Adrenal gland (tissue), 12 donors: ENCODE results near the gene NPAS3. TPM values are rescaled to one million over a fixed set of nuclear protein-coding genes. Genes with fewer than 3 reads are reported as not detected.
A peak's percentile ranks its signal among the peaks of the same experiment; 100 is the strongest.

Experiments used
- DNase-seq, 7 donors: peaks; one replicate each; pipeline ENCODE4 v3.0.0-alpha.2; 2019 to 2020
- H3K27ac ChIP-seq, 5 donors: fragments of 200-600 bp; sonication (generic) in 4 of 5; 1 replicate in 3 of 5; 2 replicates in 2 of 5; pipeline versions ENCODE4 v1.5.1 to v1.8.0; 2016 to 2020; ENCODE audit warnings: mild to moderate bottlenecking in 1 of 5
- H3K27me3 ChIP-seq: fragments of 200-600 bp; 2 replicates; pipeline ENCODE4 v1.8.0; 2021
- H3K36me3 ChIP-seq, 2 donors: fragments of 200-600 bp; replicated peaks in 1 of 2; 1 replicate in 1 of 2; 2 replicates in 1 of 2; pipeline versions ENCODE4 v1.5.1 to v1.8.0; 2018 to 2022
- H3K4me1 ChIP-seq, 2 donors: fragments of 200-600 bp; replicated peaks in 1 of 2; 1 replicate in 1 of 2; 2 replicates in 1 of 2; pipeline versions ENCODE4 v1.5.1 to v1.8.0; 2018 to 2021
- H3K4me3 ChIP-seq, 4 donors: fragments of 200-600 bp; sonication (generic) in 3 of 4; one replicate each; pipeline ENCODE4 v1.5.1; 2016 to 2018
- H3K9me3 ChIP-seq, 3 donors: fragments of 200-600 bp; sonication (generic) in 1 of 3; replicated peaks in 1 of 3; 1 replicate in 2 of 3; 2 replicates in 1 of 3; pipeline versions ENCODE4 v1.5.1 to v1.8.0; 2016 to 2021
- POLR2A ChIP-seq, 2 donors: fragments of 450-650 bp; IDR thresholded peaks; one replicate each; pipeline ENCODE4 v1.6.1; 2017; ENCODE audit warnings: antibody characterized with exemption in 2 of 2, mild to moderate bottlenecking in 2 of 2, moderate library complexity in 1 of 2
- WGBS, 4 donors: extraction: QIAGEN DNeasy Blood & Tissue Kit in 2 of 4; methylation state at CpG; one replicate each; pipeline versions ENCODE4 v1.1.5 to v1.1.7; 2013 to 2017; 5-methylcytosine and 5-hydroxymethylcytosine counted together
- intact Hi-C, 2 donors: fragments of 100-400 bp; cut with DNase I; formaldehyde crosslinking; loops; one replicate each; pipeline versions ENCODE4 v1.14.1 to v1.15.0; 2022 to 2023
- polyA plus RNA-seq, 3 donors: library from polyadenylated mRNA; stranded (reverse); fragments of 200-250 nt in 2 of 3; fragments of 350-450 nt in 1 of 3; fragmentation: Illumina TruSeq in 1 of 3; extraction: RNeasy Lipid Tissue Mini Kit (QIAGEN cat#74804) in 1 of 3; gene quantifications; one replicate each; pipeline ENCODE4 v1.2.3, GENCODE V29; 2013 to 2014
- total RNA-seq, 9 donors: library from RNA; depleted of rRNA in 4 of 9; stranded (reverse); fragments of >200 nt in 4 of 9; fragments of 120-200 nt in 1 of 9; fragmentation: NEBNext Ultra II Directional in 1 of 9; extraction: Animal tissue kit (Norgen Biotek cat#: 25700) in 1 of 9; gene quantifications; one replicate each; pipeline versions ENCODE4 v1.1.0 to v1.2.4, GENCODE V29; 2013 to 2023
- TF ChIP-seq, protein P1 (sequence below), 6 experiments: fragments of 450-650 bp in 4 of 6; fragments of 200-600 bp in 2 of 6; sonication (generic) in 1 of 6; IDR thresholded peaks; 1 replicate in 5 of 6; 2 replicates in 1 of 6; pipeline versions ENCODE4 v1.5.1 to v1.8.0; 2016 to 2021; ENCODE audit warnings: antibody characterized with exemption in 6 of 6, mild to moderate bottlenecking in 2 of 6, moderate library complexity in 1 of 6
- donor health status: healthy with polysubstance abuse.
- donor health status: Bipolar disorder and iron deficiency.
- donor health status: DM: yes; HTN: yes; CAD: no.
- donor health status: DM: no; HTN: no; CAD: no.
- donor health status: DM: no; HTN: no; CAD: no.
- donor health status: DM: yes; HTN: yes; CAD: no.

The NPAS3 gene
- total and polyA plus RNA-seq, 12 donors: 0.36 to 7.5 (median 1.5) TPM

- 83 to 90% (median 89%) methylated on average over 1 of the region's 1 CpG for WGBS, 4 donors
- no peak for DNase-seq
- intact Hi-C loops: no loop called here
- no peaks in the 10 kb centered on the region for H3K36me3 ChIP-seq
- H3K4me3 ChIP-seq: no peak overlapping the region
- H3K27me3 ChIP-seq: no peaks in the 10 kb centered on the region
- H3K9me3 ChIP-seq: no peaks in the 10 kb centered on the region
- H3K27ac ChIP-seq: no peak overlapping the region
- H3K4me1 ChIP-seq: peaks cover 9 to 23% of the 10 kb centered on the region in 2 donors
- no peak for TF ChIP-seq POLR2A (IDR thresholded peaks at IDR 0.05)
- TF ChIP-seq, protein P1, sequence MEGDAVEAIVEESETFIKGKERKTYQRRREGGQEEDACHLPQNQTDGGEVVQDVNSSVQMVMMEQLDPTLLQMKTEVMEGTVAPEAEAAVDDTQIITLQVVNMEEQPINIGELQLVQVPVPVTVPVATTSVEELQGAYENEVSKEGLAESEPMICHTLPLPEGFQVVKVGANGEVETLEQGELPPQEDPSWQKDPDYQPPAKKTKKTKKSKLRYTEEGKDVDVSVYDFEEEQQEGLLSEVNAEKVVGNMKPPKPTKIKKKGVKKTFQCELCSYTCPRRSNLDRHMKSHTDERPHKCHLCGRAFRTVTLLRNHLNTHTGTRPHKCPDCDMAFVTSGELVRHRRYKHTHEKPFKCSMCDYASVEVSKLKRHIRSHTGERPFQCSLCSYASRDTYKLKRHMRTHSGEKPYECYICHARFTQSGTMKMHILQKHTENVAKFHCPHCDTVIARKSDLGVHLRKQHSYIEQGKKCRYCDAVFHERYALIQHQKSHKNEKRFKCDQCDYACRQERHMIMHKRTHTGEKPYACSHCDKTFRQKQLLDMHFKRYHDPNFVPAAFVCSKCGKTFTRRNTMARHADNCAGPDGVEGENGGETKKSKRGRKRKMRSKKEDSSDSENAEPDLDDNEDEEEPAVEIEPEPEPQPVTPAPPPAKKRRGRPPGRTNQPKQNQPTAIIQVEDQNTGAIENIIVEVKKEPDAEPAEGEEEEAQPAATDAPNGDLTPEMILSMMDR (IDR thresholded peaks at IDR 0.05): no peak
Observed at GRCh38 chr14:33563901-33564197, 625.2 kb downstream of the NPAS3 start.

- Histone ChIP-seq H3K4me1 (peaks cover 9 to 31% of the 10 kb centered on the region in 2 donors), H3K4me3 (no peak overlapping the region), H3K27me3 (no peaks in the 10 kb centered on the region), H3K27ac (peak overlapping the region in 1 of 5 donors; percentile 20), H3K9me3 (no peaks in the 10 kb centered on the region), H3K36me3 (no peaks in the 10 kb centered on the region)
- TF ChIP-seq, protein P1 (IDR thresholded peaks at IDR 0.05): no peak
- TF ChIP-seq POLR2A (IDR thresholded peaks at IDR 0.05): no peak
- intact Hi-C loops: no loop called here
- DNase-seq: no peak
- 40 to 53% (median 46%) methylated on average over 3 of the region's 3 CpGs for WGBS, 4 donors
Observed at GRCh38 chr14:33564774-33565630, 626.3 kb downstream of the NPAS3 start.

DNA sequence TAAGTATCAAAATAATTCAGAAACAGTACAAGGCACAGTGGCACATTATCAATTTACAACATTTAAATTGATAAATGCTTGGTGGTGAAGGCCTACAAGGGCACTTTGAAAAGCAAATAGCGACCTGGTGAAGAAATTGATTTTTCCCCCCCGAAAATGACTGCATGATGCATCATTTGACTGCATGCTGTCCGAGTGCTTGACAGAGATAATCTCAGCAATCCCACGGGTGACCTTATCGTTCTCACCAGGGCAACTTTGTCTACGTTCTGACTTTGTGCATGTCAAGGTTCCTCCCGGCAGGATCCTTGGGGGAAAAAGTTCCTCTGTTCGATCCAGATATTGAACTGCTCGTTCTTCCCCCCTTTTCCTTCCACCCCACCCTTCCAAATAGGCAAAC lies 627.4 kb downstream of the NPAS3 start:
- Histone ChIP-seq H3K4me3 (no peak overlapping the region), H3K27me3 (no peaks in the 10 kb centered on the region), H3K27ac (peak overlapping the region in 1 of 5 donors; percentile 15), H3K36me3 (no peaks in the 10 kb centered on the region), H3K4me1 (peaks cover 9 to 41% of the 10 kb centered on the region in 2 donors), H3K9me3 (no peaks in the 10 kb centered on the region)
- no peak for TF ChIP-seq POLR2A (IDR thresholded peaks at IDR 0.05)
- TF ChIP-seq, protein P1 (IDR thresholded peaks at IDR 0.05): no peak
- 43 to 56% (median 46%) methylated on average over 9 of the region's 9 CpGs for WGBS, 4 donors
- no peak for DNase-seq
- intact Hi-C loops: no loop called here

DNA sequence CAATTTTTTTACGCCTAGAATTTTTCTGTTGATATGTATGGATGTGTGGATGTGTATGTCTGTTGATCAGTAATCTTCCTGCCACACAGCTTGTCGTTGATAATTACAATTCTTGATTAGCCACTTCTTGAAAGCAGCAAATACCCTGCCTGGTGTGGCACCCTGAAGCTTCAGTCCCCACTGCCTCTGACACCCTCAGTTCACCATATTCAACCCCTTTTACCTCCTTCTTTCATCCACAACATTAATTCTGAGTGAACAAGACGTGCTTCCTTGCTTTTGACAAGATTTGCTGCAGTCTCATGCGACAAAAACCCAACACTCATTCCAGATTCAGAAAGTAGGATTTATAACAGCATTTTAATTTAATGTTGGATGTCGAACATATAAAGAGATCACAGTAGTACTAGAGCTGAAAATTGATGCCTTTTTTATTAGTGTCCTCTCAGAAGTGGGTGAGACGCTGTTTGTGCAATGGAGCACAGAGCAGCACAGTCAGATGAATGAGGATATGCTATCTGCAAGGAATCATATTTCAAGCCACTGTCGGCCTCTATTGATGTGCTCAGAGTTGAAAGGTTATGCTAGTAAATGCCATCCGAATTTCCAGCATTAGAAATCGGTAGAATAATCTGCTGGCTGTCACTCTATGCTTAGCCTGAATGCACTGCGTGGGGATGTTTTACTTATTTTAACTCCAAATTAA lies 628.5 kb downstream of the NPAS3 start:
- Histone ChIP-seq H3K4me1 (peaks cover 9 to 45% of the 10 kb centered on the region in 2 donors), H3K9me3 (no peaks in the 10 kb centered on the region), H3K27me3 (no peaks in the 10 kb centered on the region), H3K27ac (peak overlapping the region in 3 of 5 donors; percentile 13 to 65 (median 58)), H3K4me3 (peak overlapping the region in 1 of 4 donors; percentile 27), H3K36me3 (no peaks in the 10 kb centered on the region)
- WGBS, 4 donors: 44 to 49% (median 47%) methylated on average over 10 of the region's 10 CpGs
- peak in 5 of 7 donors; percentile 30 to 54 (median 34) for DNase-seq
- TF ChIP-seq POLR2A (IDR thresholded peaks at IDR 0.05): no peak
- TF ChIP-seq, protein P1 (IDR thresholded peaks at IDR 0.05): no peak
- intact Hi-C loops: no loop called here
